Measurements from ENCODE around the gene CAPN1.
A peak's percentile ranks its signal among the peaks of the same experiment; 100 is the strongest.

CAPN1 gene

DNA sequence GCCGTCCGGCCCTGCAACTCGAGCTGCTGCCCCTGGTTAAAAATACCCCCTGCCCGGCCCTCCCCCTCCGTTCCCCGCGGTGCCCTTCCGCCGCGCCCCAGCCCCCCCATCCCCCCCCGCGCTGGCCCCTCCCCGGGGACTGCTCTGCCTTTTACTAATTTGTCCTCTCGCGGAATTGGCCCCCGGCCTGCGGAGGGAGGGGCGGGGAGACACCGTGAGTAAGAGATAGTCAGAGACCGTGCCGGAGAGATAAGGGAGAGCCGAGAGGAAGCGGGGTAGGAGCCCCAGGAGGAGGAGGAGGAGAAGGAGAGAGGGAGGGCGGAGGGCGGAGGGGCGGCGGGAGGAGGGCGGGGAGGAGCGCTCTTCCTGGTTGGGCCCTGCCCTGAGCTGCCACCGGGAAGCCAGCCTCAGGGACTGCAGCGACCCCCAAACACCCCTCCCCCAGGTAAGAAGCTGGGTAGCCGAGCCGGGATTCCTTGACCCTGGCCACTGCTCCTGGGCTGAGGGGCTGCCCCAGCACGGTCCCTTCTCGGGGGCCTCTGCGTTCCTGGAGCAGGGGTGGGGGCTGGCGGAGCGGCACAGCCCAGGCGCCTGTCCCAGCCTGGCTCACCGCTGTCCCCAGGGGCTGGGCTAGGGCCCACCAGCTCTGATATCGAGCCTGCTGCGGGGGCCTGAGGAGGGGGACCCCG lies at the start of gene CAPN1:
CAPN1 (plus strand) TSS at position 360 of the 689 bp plus-strand sequence. CDS start 774 bp downstream, outside the sequence.
- Histone ChIP-seq H2AFZ (ENCODE audit: low read length) (no peak within 1 kb of the TSS), H3K27ac (ENCODE audit: low read depth, low read length, poor library complexity, severe bottlenecking) (peak within 1 kb of the TSS; percentile 57), H4K20me1 (ENCODE audit: insufficient read depth, low read length) (no peaks in the 10 kb centered on the region), H3F3A (ENCODE audit: insufficient read depth, low read length) (no peaks in the 10 kb centered on the region), H3K4me2 (ENCODE audit: low read length) (peak within 1 kb of the TSS; percentile 92), H3K36me3 (ENCODE audit: insufficient read depth, low read length) (peaks cover 9% of the 10 kb centered on the region; the same call in 1 of the 2 replicates), H3K79me2 (ENCODE audit: insufficient read depth, low read length) (no peaks in the 10 kb centered on the region), H3K9ac (ENCODE audit: low read length) (peak within 1 kb of the TSS; percentile 97), H3K4me3 (ENCODE audit: low read depth, low read length, poor library complexity, severe bottlenecking) (peak within 1 kb of the TSS; percentile 97), H3K27me3 (ENCODE audit: insufficient read depth, low read length) (no peaks in the 10 kb centered on the region), H3K9me3 (ENCODE audit: low read length) (no peaks in the 10 kb centered on the region), H3K9me2 (ENCODE audit: low read depth, low read length) (no peaks in the 10 kb centered on the region), H3K4me1 (ENCODE audit: insufficient read depth, low read length, severe bottlenecking) (peaks cover 31% of the 10 kb centered on the region)
- TF ChIP-seq, protein P1, sequence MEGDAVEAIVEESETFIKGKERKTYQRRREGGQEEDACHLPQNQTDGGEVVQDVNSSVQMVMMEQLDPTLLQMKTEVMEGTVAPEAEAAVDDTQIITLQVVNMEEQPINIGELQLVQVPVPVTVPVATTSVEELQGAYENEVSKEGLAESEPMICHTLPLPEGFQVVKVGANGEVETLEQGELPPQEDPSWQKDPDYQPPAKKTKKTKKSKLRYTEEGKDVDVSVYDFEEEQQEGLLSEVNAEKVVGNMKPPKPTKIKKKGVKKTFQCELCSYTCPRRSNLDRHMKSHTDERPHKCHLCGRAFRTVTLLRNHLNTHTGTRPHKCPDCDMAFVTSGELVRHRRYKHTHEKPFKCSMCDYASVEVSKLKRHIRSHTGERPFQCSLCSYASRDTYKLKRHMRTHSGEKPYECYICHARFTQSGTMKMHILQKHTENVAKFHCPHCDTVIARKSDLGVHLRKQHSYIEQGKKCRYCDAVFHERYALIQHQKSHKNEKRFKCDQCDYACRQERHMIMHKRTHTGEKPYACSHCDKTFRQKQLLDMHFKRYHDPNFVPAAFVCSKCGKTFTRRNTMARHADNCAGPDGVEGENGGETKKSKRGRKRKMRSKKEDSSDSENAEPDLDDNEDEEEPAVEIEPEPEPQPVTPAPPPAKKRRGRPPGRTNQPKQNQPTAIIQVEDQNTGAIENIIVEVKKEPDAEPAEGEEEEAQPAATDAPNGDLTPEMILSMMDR (IDR thresholded peaks at IDR 0.05; ENCODE audit: low read length) = no peak
- TF ChIP-seq EZH2 (IDR thresholded peaks at IDR 0.05; ENCODE audit: borderline replicate concordance, low read length) = no peak

DNA sequence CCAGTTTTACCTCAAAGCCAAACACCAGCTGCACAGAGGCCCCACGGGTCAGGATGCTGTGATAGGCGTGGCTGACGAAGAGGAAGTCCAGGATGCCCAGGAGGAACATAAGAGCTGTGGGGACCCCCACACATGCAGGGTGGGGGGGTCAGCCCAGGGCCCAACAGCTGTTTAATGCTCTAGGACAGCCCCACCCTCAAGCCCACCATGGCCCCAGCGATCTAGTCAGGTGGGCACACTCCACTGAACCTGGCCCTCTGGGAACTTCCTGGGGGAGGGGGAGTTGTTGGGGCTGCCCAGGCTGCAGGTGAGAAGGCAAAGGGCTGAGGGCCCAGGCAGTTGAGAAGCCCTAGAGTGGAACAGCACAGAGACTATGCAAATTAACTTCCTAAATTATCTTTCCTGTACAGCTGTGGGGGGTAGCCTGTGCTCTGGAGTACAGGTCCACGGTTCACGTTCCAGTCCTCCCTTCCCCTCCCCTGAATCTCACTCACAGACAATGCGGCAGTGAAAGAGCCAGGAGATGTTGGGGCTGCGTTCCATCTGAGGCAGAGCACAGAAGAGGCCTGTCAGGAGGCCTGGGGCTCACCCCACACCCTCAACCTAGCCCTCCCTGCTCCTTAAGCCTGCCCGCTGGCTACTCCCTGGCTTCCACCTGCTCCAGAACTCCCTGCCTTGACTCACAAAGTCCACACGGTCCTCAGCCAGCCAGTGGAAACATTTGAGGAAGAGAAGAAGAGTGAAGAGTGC lies 49.3 kb upstream of the CAPN1 start:
- Histone ChIP-seq H3K36me3 (ENCODE audit: insufficient read depth, low read length) (peaks cover 63% of the 10 kb centered on the region), H3K9me3 (ENCODE audit: low read length) (no peaks in the 10 kb centered on the region), H3K9me2 (ENCODE audit: low read depth, low read length) (no peaks in the 10 kb centered on the region), H3K4me1 (ENCODE audit: insufficient read depth, low read length, severe bottlenecking) (peaks cover 50% of the 10 kb centered on the region), H3K4me2 (ENCODE audit: low read length) (peak overlapping the region; percentile 93), H3F3A (ENCODE audit: insufficient read depth, low read length) (0 out of 2 replicates have a peak, but pooled peaks cover 7% of the 10 kb centered on the region), H3K27me3 (ENCODE audit: insufficient read depth, low read length) (no peaks in the 10 kb centered on the region), H3K27ac (ENCODE audit: low read depth, low read length, poor library complexity, severe bottlenecking) (peak overlapping the region; percentile 99), H4K20me1 (ENCODE audit: insufficient read depth, low read length) (no peaks in the 10 kb centered on the region), H2AFZ (ENCODE audit: low read length) (no peak overlapping the region), H3K79me2 (ENCODE audit: insufficient read depth, low read length) (peaks cover 8% of the 10 kb centered on the region; the same call in 1 of the 2 replicates), H3K9ac (ENCODE audit: low read length) (peak overlapping the region; percentile 93), H3K4me3 (ENCODE audit: low read depth, low read length, poor library complexity, severe bottlenecking) (peak overlapping the region; percentile 95)
- TF ChIP-seq, protein P1 (IDR thresholded peaks at IDR 0.05; ENCODE audit: low read length) = no peak

DNA sequence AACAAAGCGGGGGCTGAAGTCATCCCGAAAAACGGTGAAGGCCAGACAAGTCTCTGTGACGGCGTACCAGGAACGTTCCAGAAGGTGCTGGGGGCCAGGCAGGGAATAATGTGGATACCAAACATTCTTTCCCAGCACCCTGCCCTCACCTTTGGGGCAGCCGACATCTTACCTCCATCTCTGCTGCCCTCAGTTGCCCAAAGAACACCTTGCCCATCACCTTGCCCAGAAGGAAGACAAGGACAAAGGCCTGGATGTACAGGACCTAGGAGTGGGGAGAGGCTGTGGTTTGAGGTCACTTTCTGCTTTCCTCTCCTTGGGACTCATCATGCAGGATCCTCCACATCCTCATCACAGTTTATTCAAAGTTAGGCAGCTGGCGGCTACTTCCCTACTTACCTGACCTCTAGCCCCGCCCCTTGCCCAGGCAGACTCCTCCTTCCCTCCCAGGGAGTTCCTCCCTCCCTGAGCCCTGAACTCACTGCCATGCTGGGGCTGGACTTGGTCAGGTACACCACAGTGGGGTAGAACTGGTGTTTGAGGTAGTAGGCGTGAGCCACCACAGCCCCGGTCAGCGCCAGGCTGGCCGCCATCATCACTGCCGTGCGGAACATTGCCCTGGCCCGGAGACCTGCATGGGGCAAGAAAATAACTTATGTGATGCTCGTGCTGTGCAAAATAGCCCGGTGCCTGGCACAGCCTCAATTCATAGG lies 48.6 kb upstream of the CAPN1 start:
- Histone ChIP-seq H3K27ac (ENCODE audit: low read depth, low read length, poor library complexity, severe bottlenecking) (peak overlapping the region; percentile 99), H3K4me1 (ENCODE audit: insufficient read depth, low read length, severe bottlenecking) (peaks cover 50% of the 10 kb centered on the region)
- TF ChIP-seq, protein P1 (IDR thresholded peaks at IDR 0.05; ENCODE audit: low read length) = no peak
- TF ChIP-seq EZH2 (IDR thresholded peaks at IDR 0.05; ENCODE audit: borderline replicate concordance, low read length) = no peak

More for the DNA sequence above, 48.6 kb upstream of the CAPN1 start:
- peaks cover 8% of the 10 kb centered on the region; the same call in 1 of the 2 replicates for H3K79me2 ChIP-seq (ENCODE audit: insufficient read depth, low read length)
- H3K4me3 ChIP-seq (ENCODE audit: low read depth, low read length, poor library complexity, severe bottlenecking) = peak overlapping the region; percentile 95
- no peaks in the 10 kb centered on the region for H3K9me2 ChIP-seq (ENCODE audit: low read depth, low read length)
- H2AFZ ChIP-seq (ENCODE audit: low read length) = no peak overlapping the region
- no peaks in the 10 kb centered on the region for H3K27me3 ChIP-seq (ENCODE audit: insufficient read depth, low read length)
- 0 out of 2 replicates have a peak, but pooled peaks cover 7% of the 10 kb centered on the region for H3F3A ChIP-seq (ENCODE audit: insufficient read depth, low read length)
- H4K20me1 ChIP-seq (ENCODE audit: insufficient read depth, low read length) = no peaks in the 10 kb centered on the region
- peaks cover 56% of the 10 kb centered on the region for H3K36me3 ChIP-seq (ENCODE audit: insufficient read depth, low read length)
- peak overlapping the region; percentile 93 for H3K4me2 ChIP-seq (ENCODE audit: low read length)
- no peaks in the 10 kb centered on the region for H3K9me3 ChIP-seq (ENCODE audit: low read length)
- peak overlapping the region; percentile 93 for H3K9ac ChIP-seq (ENCODE audit: low read length)
